Vagina (tissue), 2 donors: ENCODE data around the gene SLC5A10. TPM values are rescaled to one million over a fixed set of nuclear protein-coding genes. Genes with fewer than 3 reads are reported as not detected.

Experiments used
- DNase-seq, 2 donors: peaks; one replicate each; pipeline ENCODE4 v3.0.0-alpha.2; 2017; ENCODE audit errors: extremely low spot score in 2 of 2
- H3K27ac ChIP-seq: fragments of 200-600 bp; sonication (generic); one replicate; pipeline ENCODE4 v1.5.1; 2019
- H3K27me3 ChIP-seq: fragments of 200-600 bp; sonication (generic); one replicate; pipeline ENCODE4 v1.5.1; 2019
- H3K36me3 ChIP-seq, 2 donors: fragments of 200-600 bp; sonication (generic); one replicate each; pipeline ENCODE4 v1.5.1; 2017 to 2019
- H3K4me1 ChIP-seq: fragments of 200-600 bp; sonication (generic); one replicate; pipeline ENCODE4 v1.5.1; 2019
- H3K4me3 ChIP-seq, 2 donors: fragments of 200-600 bp; sonication (generic); 1 replicate in 1 of 2; 2 replicates in 1 of 2; pipeline ENCODE4 v1.5.1; 2016 to 2019
- H3K9me3 ChIP-seq: fragments of 200-600 bp; sonication (generic); one replicate; pipeline ENCODE4 v1.5.1; 2019
- CTCF ChIP-seq, 3 experiments: fragments of 450-650 bp in 2 of 3; fragments of 200-600 bp in 1 of 3; sonication (generic) in 1 of 3; IDR thresholded peaks; one replicate each; pipeline ENCODE4 v1.5.1; 2017 to 2019; ENCODE audit warnings: antibody characterized with exemption in 3 of 3, mild to moderate bottlenecking in 2 of 3, moderate library complexity in 2 of 3
- POLR2A ChIP-seq, 2 donors: fragments of 450-650 bp; IDR thresholded peaks; one replicate each; pipeline ENCODE4 v1.6.1; 2017; ENCODE audit warnings: antibody characterized with exemption in 2 of 2, mild to moderate bottlenecking in 2 of 2, moderate library complexity in 2 of 2
- POLR2AphosphoS5 ChIP-seq, 2 donors: sonication (generic); formaldehyde crosslinking; IDR thresholded peaks; one replicate each; pipeline ENCODE4 v1.9.0; 2017; ENCODE audit warnings: antibody characterized with exemption in 2 of 2, mild to moderate bottlenecking in 2 of 2, low read depth in 1 of 2; ENCODE audit not compliant: insufficient read depth in 1 of 2
- intact Hi-C: fragments of 100-400 bp; cut with DNase I; formaldehyde crosslinking; loops from one replicate; pipeline ENCODE4 v1.15.1; 2023
- total RNA-seq: library from RNA; depleted of rRNA; stranded (reverse); fragments of >200 nt; gene quantifications from one replicate; pipeline ENCODE4 v1.2.3, GENCODE V29; 2016

SLC5A10 gene
- total RNA-seq, 1 donor from 2014 or later = not detected

GRCh38 chr17:18957831-18958230, 5.9 kb downstream of the SLC5A10 start:
- no peak overlapping the region for H3K27ac ChIP-seq
- H3K9me3 ChIP-seq = no peaks in the 10 kb centered on the region
- no peaks in the 10 kb centered on the region for H3K4me1 ChIP-seq
- no peak overlapping the region for H3K4me3 ChIP-seq
- intact Hi-C loops = no loop called here
- H3K36me3 ChIP-seq = no peaks in the 10 kb centered on the region
- TF ChIP-seq POLR2A (IDR thresholded peaks at IDR 0.05) = no peak
- no peak for TF ChIP-seq CTCF (IDR thresholded peaks at IDR 0.05)
- TF ChIP-seq POLR2AphosphoS5 (IDR thresholded peaks at IDR 0.05; ENCODE audit: insufficient read depth in 1 of 2, low read depth in 1 of 2) = no peak
- H3K27me3 ChIP-seq = no peaks in the 10 kb centered on the region
- DNase-seq = no peak

GRCh38 chr17:18958611-18959010, 6.6 kb downstream of the SLC5A10 start:
- Histone ChIP-seq H3K27me3 (no peaks in the 10 kb centered on the region), H3K4me1 (no peaks in the 10 kb centered on the region), H3K9me3 (no peaks in the 10 kb centered on the region), H3K4me3 (no peak overlapping the region), H3K27ac (no peak overlapping the region), H3K36me3 (no peaks in the 10 kb centered on the region)
- TF ChIP-seq CTCF (IDR thresholded peaks at IDR 0.05) = no peak
- TF ChIP-seq POLR2AphosphoS5 (IDR thresholded peaks at IDR 0.05; ENCODE audit: insufficient read depth in 1 of 2, low read depth in 1 of 2) = no peak
- no peak for TF ChIP-seq POLR2A (IDR thresholded peaks at IDR 0.05)
- intact Hi-C loops = no loop called here
- DNase-seq = no peak

- TF ChIP-seq POLR2AphosphoS5 (IDR thresholded peaks at IDR 0.05; ENCODE audit: insufficient read depth in 1 of 2, low read depth in 1 of 2) (no peak), POLR2A (IDR thresholded peaks at IDR 0.05) (no peak), CTCF (IDR thresholded peaks at IDR 0.05) (no peak)
- Histone ChIP-seq H3K4me1 (no peaks in the 10 kb centered on the region), H3K4me3 (no peak overlapping the region), H3K9me3 (no peaks in the 10 kb centered on the region), H3K27ac (no peak overlapping the region), H3K36me3 (no peaks in the 10 kb centered on the region), H3K27me3 (no peaks in the 10 kb centered on the region)
- intact Hi-C loops = no loop called here
- no peak for DNase-seq
These were observed 7.3 kb downstream of the SLC5A10 start for GRCh38 chr17:18959071-18959844.

- Histone ChIP-seq H3K4me1 (no peaks in the 10 kb centered on the region), H3K27ac (no peak overlapping the region), H3K27me3 (no peaks in the 10 kb centered on the region), H3K9me3 (no peaks in the 10 kb centered on the region), H3K4me3 (no peak overlapping the region), H3K36me3 (no peaks in the 10 kb centered on the region)
- no peak for TF ChIP-seq POLR2AphosphoS5 (IDR thresholded peaks at IDR 0.05; ENCODE audit: insufficient read depth in 1 of 2, low read depth in 1 of 2)
- TF ChIP-seq CTCF (IDR thresholded peaks at IDR 0.05) = no peak
- TF ChIP-seq POLR2A (IDR thresholded peaks at IDR 0.05) = no peak
- no peak for DNase-seq
- intact Hi-C loops = no loop called here
These were observed 7.9 kb downstream of the SLC5A10 start for GRCh38 chr17:18959845-18960240.

GRCh38 chr17:18960241-18960665, 8.3 kb downstream of the SLC5A10 start:
- no peaks in the 10 kb centered on the region for H3K4me1 ChIP-seq
- no peak overlapping the region for H3K4me3 ChIP-seq
- no peaks in the 10 kb centered on the region for H3K27me3 ChIP-seq
- no peaks in the 10 kb centered on the region for H3K36me3 ChIP-seq
- intact Hi-C loops = no loop called here
- H3K27ac ChIP-seq = no peak overlapping the region
- no peak for DNase-seq
- no peaks in the 10 kb centered on the region for H3K9me3 ChIP-seq
- TF ChIP-seq CTCF (IDR thresholded peaks at IDR 0.05) (no peak), POLR2A (IDR thresholded peaks at IDR 0.05) (no peak), POLR2AphosphoS5 (IDR thresholded peaks at IDR 0.05; ENCODE audit: insufficient read depth in 1 of 2, low read depth in 1 of 2) (no peak)
